ENCODE results near the gene LRRC32. TPM values are rescaled to one million over a fixed set of nuclear protein-coding genes. Genes with fewer than 3 reads are reported as not detected.

The LRRC32 gene
- total and polyA plus RNA-seq, 4 donors = 38.3 to 159 (median 85.2) TPM

- TF ChIP-seq CTCF (IDR thresholded peaks at IDR 0.05; ENCODE audit: control extremely low read depth, extremely low read depth) = no peak
- Histone ChIP-seq H3K9ac (ENCODE audit: insufficient read depth in 1 of 2, low read length in 2 of 2) (no peak overlapping the region), H3K9me3 (ENCODE audit: control insufficient read depth in 4 of 4, insufficient read depth in 3 of 4, low read length in 3 of 4) (no peaks in the 10 kb centered on the region), H3K4me1 (ENCODE audit: control insufficient read depth in 5 of 5, insufficient read depth in 5 of 5, low read length in 5 of 5) (peaks cover 0 to 13% (median 5%) of the 10 kb centered on the region in 5 donors), H3K27ac (ENCODE audit: low read depth in 1 of 2, low read length in 1 of 2) (no peak overlapping the region), H3K36me3 (ENCODE audit: control insufficient read depth in 4 of 4, insufficient read depth in 4 of 4, low read length in 4 of 4) (no peaks in the 10 kb centered on the region), H3K4me3 (no peak overlapping the region), H3K27me3 (ENCODE audit: control insufficient read depth in 3 of 3, insufficient read depth in 3 of 3, low read length in 2 of 3) (no peaks in the 10 kb centered on the region)
- ATAC-seq (ENCODE audit: insufficient read depth, low FRiP score) = no peak
- 78 to 80% methylated on average over 17 of the region's 17 CpGs for WGBS, 2 donors
- no peak for DNase-seq
Measured at GRCh38 chr11:76698321-76699043, 27.9 kb upstream of the LRRC32 start.

GRCh38 chr11:76696756-76697155 is 26.2 kb upstream of the LRRC32 start:
- 94 to 96% methylated on average over 12 of the region's 12 CpGs for WGBS, 2 donors
- peaks cover 0 to 13% (median 5%) of the 10 kb centered on the region in 5 donors for H3K4me1 ChIP-seq (ENCODE audit: control insufficient read depth in 5 of 5, insufficient read depth in 5 of 5, low read length in 5 of 5)
- H3K36me3 ChIP-seq (ENCODE audit: control insufficient read depth in 4 of 4, insufficient read depth in 4 of 4, low read length in 4 of 4) = no peaks in the 10 kb centered on the region
- ATAC-seq (ENCODE audit: insufficient read depth, low FRiP score) (no peak), DNase-seq (no peak)
- H3K9me3 ChIP-seq (ENCODE audit: control insufficient read depth in 4 of 4, insufficient read depth in 3 of 4, low read length in 3 of 4) = no peaks in the 10 kb centered on the region
- H3K27me3 ChIP-seq (ENCODE audit: control insufficient read depth in 3 of 3, insufficient read depth in 3 of 3, low read length in 2 of 3) = no peaks in the 10 kb centered on the region
- no peak for TF ChIP-seq CTCF (IDR thresholded peaks at IDR 0.05; ENCODE audit: control extremely low read depth, extremely low read depth)
- H3K4me3 ChIP-seq = no peak overlapping the region
- no peak overlapping the region for H3K9ac ChIP-seq (ENCODE audit: insufficient read depth in 1 of 2, low read length in 2 of 2)
- no peak overlapping the region for H3K27ac ChIP-seq (ENCODE audit: low read depth in 1 of 2, low read length in 1 of 2)

GRCh38 chr11:76695771-76696170 is 25.2 kb upstream of the LRRC32 start:
- no peak for ATAC-seq (ENCODE audit: insufficient read depth, low FRiP score)
- Histone ChIP-seq H3K4me1 (ENCODE audit: control insufficient read depth in 5 of 5, insufficient read depth in 5 of 5, low read length in 5 of 5) (peaks cover 0 to 13% (median 5%) of the 10 kb centered on the region in 5 donors), H3K9ac (ENCODE audit: insufficient read depth in 1 of 2, low read length in 2 of 2) (no peak overlapping the region), H3K27me3 (ENCODE audit: control insufficient read depth in 3 of 3, insufficient read depth in 3 of 3, low read length in 2 of 3) (no peaks in the 10 kb centered on the region), H3K27ac (ENCODE audit: low read depth in 1 of 2, low read length in 1 of 2) (no peak overlapping the region), H3K4me3 (no peak overlapping the region), H3K36me3 (ENCODE audit: control insufficient read depth in 4 of 4, insufficient read depth in 4 of 4, low read length in 4 of 4) (no peaks in the 10 kb centered on the region), H3K9me3 (ENCODE audit: control insufficient read depth in 4 of 4, insufficient read depth in 3 of 4, low read length in 3 of 4) (no peaks in the 10 kb centered on the region)
- 63 to 68% methylated on average over 5 to 6 of the region's 6 CpGs for WGBS, 2 donors
- no peak for TF ChIP-seq CTCF (IDR thresholded peaks at IDR 0.05; ENCODE audit: control extremely low read depth, extremely low read depth)
- no peak for DNase-seq
